ENCODE data around the gene RTP3.
A peak's percentile ranks its signal among the peaks of the same experiment; 100 is the strongest.
"Not testable (repeated sequence)": the region's sequence is repeated elsewhere in the genome, so short reads cannot be mapped to it uniquely, and the experiment has no call there.

The RTP3 gene

GRCh38 chr3:46491089-46492070 is 6.4 kb upstream of the RTP3 start:
- no peak for DNase-seq (ENCODE audit: low read depth in 2 of 2)

DNA sequence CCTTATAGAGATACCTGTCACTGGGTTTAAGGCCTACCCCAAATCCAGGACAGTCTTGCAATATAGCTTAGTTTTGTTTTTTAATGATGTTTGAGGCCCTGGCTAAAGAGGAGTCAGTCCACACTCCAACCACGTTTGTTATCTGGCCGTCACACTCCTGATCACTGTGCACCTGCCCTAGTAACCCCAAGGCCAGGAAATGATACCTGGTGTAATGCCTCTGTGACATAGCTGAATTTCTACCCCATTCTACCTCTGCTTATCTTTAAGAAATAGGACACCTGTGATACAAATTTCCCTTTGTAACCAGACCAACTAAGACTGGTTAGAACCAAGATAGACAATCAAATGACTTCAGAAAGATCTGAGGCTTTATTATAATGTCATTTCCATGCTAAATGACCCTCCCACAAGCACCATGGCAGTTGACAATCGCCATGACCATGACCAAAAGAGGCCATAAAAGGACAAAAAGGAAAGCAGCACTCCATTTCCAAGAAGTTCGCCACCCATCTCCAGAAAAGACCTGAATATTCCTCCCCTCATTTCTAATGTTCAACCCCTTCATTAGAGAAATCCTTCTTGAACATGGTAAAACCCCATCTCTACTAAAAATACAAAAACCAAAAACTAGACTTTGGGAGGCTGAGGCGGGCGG is 4.8 kb upstream of the RTP3 start:
- no peak for DNase-seq (ENCODE audit: low read depth in 2 of 2)

- not testable (repeated sequence) for DNase-seq (ENCODE audit: low read depth in 2 of 2)
Measured at GRCh38 chr3:46494491-46494890, 3.3 kb upstream of the RTP3 start.

- DNase-seq (ENCODE audit: low read depth in 2 of 2): no peak
Measured at GRCh38 chr3:46495901-46496456, 1.8 kb upstream of the RTP3 start.

DNA sequence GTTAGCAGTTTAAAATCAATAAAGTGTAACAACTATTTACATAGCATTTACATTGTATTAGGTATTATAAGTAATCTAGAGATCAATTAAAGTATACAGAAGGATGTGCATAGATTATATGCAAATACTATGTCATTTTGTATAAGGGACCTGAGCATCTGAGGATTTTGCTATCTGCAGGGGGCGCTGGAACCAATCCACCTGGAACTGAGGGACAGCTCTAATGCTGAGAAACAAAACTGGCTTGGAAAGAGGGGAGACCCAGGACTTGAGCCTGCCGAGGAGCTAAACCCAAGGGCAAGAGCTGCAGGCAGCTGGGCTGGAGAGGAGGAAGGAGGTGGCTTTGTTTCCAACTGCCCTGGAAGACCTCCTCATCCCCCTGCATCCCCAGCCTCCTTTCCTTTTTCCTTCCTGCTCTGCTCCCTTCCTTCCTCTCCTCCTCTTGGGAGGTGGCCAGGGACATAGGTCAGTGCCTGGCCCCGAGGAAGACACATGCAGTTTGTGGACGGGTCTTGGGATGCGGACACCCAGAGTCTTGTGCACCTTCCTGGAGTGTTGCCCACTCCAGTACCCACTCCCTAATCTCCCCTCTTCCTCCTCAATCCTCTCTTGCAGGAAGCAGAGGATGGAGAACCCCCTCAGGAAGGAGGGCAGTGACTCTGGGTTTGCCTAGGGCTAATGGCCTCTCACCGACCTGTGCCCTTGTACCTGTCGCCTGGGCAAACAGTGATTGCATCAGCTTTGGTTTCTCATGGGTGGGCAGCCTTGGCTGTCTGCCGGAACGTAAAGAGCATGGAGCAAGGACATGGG is 825 bp upstream of the RTP3 start:
- peak in 1 of 2 donors; percentile 11 for DNase-seq (ENCODE audit: low read depth in 2 of 2)

DNA sequence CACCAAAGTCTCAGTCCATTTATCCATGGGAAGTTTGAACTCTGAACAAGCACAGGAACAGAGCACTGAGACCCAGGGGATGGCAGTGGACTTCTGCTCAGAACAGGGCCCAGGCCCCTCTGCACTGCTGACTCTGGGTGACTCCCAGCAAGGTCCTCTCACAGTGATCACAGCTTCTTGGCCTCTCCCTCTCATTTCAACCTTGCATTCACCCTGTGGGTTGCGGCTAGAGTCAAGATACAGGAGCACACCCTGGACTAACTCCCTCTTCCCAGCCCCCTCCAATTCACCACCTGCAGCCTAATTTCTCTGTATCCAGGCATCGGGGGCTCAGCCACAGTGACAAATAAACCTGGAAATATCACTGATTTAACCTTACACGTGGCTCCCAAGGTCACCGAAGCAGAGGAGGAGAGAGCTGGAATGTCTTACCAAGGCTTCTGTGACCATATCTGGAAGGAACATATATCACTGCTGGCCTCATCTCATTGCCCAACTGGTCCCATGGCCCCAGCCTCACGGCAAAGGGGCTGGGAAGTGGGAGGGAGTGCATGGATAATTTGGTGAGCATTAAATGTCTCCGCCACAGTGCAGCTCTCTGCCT is 1.2 kb downstream of the RTP3 start:
- DNase-seq (ENCODE audit: low read depth in 2 of 2): no peak

GRCh38 chr3:46500656-46501635 is 3.2 kb downstream of the RTP3 start:
- DNase-seq (ENCODE audit: low read depth in 2 of 2): no peak

DNA sequence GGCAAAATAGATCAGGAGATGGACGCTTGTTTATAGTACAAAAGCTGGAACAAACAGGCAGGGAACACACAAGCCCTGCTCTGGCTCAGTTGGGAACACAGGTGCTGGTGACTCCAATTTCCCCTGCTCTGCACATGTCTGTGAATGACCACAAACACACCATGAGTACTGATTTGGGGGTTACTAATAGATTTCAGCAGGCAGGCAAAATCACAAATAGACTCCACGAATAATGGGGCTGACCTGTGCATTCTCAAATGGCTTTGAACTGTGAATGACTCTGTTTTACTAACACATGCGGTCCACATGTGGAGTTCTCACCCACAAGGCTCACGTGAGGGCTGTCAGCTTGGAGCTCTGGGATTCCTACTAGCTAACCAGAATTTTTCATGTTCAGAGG is 3.9 kb downstream of the RTP3 start:
- DNase-seq (ENCODE audit: low read depth in 2 of 2): no peak

DNA sequence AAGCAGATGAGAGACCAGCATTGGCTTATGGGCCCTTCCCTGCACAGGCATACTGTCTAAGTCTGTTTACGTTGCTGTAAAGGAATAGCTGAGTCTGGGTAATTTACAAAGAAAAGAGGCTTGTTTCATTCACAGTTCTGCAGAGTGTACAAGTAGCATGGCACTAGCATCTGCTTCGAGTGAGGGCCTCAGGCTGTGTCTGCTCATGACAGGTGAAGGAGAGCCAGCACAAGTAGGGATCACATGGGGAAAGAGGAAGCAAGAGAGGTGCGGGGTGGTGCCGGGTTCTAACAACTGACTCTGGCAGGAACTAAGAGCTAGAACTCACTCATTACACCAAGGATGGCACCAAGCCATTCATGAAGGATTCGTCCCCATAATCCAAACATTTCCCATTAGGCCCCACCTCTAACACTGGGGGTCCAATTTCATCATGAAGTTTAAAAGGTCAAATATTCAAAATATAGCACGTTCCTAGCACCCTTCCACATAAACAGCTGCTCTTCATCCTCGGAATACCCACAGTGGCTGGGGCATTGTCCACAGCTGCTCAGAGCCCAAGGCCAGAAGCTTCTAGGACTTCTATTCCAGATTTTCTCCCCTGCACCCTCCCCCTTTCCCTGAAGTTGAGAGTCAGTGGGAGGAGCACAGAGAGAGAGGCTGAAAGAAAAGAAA is 5.6 kb downstream of the RTP3 start:
- no peak for DNase-seq (ENCODE audit: low read depth in 2 of 2)

DNA sequence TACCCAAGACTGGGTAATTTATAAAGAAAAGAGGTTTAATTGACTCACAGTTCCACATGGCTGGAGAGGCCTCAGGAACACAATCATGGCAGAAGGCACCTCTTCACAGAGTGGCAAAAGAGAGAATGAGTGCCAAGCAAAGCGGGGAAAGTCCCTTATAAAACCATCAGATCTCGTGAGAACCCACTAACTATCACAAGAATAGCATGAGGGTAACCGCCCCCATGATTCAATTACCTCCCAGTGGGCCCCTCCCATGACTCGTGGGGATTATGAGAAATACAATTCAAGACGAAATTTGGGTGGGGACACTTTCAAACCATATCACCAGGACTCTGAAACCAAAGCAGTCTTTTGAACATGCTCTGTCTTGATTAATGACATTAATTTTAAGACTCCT is 7.0 kb downstream of the RTP3 start:
- DNase-seq (ENCODE audit: low read depth in 2 of 2): no peak

DNA sequence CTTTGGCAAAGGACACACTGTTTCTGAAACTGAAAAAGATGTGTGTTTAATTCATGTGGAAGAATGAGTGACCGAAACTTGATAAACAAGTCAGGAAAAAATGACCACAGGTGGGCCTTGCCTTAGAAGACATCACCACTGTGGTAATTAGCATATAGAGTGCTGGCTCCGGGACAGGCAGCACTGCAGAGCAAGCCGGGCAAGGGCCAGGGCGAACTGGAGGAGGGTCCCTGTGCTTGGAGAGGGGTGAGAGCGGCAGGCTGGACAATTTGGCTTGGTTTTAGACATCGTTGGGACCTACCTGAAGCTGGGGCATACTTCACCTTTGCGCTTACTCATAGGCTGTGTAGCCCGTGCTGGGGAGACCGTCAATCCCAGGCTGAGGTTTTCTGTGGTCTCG is 8.2 kb downstream of the RTP3 start:
- no peak for DNase-seq (ENCODE audit: low read depth in 2 of 2)

GRCh38 chr3:46506526-46506925 is 8.8 kb downstream of the RTP3 start:
- no peak for DNase-seq (ENCODE audit: low read depth in 2 of 2)

DNA sequence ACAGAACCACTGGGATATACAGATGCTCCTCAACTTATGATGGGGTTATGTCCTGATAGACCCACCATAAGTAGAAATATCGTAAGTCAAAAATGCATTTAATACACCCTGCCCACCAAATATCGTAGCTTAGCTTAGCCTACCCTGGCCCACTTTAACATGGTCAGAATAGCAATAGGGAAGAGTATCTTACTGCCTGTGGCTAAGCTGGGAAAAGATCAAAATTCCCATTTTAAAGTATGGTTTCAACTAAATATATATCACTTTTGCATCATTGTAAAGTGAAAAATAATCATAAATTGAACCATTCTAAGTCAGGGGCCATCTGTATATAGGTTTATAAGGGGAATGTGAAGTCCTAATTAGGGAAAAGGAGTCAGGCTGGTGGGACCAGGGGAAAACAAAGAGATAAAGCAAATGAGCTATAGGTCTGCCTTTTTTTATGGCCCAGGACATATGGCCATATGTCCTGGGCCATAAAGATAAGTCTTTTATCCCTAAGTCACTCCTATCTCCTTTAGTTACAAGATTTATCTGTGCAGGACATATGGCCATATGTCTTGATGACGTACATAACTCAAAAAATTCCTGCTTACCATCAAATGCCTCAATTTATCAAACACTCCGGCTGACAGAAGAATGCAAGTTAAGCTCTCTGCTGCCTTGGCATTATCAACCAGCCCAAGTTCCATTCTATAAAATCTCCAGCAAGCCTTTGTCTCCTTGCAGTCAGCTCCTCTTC is 11.2 kb downstream of the RTP3 start:
- no peak for DNase-seq (ENCODE audit: low read depth in 2 of 2)

- DNase-seq (ENCODE audit: low read depth in 2 of 2): no peak
Measured at GRCh38 chr3:46509661-46510187, 11.9 kb downstream of the RTP3 start.

GRCh38 chr3:46512191-46512749 is 14.5 kb downstream of the RTP3 start:
- DNase-seq (ENCODE audit: low read depth in 2 of 2): no peak

- DNase-seq (ENCODE audit: low read depth in 2 of 2): no peak
Measured at GRCh38 chr3:46516521-46516920, 18.7 kb downstream of the RTP3 start.

DNA sequence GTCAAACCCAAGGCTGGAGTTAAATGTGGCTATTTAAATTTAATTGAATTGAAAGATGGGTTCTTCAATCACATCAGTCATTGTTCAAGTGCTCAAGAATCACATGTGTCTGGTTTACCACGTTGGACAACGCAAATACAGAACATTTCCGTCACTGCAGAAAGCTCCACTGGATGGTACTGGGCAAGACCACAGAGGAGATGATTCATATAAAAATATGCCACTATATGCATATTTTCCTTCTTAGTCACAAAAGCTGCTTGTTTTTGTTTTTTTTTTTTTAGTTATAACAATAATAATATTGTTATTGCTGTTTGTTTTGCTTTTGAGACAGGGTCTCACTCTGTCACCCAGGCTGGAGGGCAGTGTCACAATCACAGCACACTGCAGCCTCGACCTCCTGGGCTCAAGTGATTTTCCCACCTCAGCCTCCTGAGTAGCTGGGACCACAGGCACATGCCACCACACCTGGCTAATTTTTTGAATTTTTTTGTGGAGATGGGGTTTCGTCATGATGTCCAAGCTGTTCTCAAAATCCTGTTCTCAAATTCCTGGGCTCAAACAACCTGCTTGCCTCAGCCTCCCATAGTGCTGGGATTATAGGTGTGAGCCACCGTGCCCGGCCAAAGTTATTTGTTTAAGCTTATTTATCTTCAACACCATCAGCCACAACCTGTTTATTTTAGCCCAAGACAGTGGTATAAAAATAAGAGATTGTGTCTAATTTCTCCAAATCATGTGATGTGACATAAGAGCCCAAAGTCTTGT is 19.4 kb downstream of the RTP3 start:
- DNase-seq (ENCODE audit: low read depth in 2 of 2): no peak

- no peak for DNase-seq (ENCODE audit: low read depth in 2 of 2)
Measured at GRCh38 chr3:46517784-46518181, 20.0 kb downstream of the RTP3 start.
